ENCODE results near the gene ZDHHC3.

DNA sequence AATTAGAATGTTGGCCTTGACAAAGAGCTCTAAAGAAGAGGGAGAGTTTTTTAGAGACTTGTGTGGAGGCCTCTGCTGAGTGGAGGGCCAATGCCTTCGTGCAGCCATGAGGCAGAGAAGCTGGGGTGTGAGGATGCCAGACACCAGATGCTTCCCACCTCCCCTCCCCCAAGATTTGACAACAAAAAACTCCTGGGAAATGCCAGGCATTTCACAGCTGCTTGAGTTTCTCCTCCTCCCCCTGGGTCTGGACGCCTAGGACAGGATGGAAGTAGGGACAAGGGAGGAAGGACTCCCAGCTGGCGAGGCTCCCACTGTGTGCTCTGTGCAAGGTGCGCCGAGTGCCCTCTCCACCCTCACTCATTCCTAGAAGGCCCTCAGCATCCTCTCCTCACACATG is 81.5 kb downstream of the ZDHHC3 start:
- TF ChIP-seq, protein P1, sequence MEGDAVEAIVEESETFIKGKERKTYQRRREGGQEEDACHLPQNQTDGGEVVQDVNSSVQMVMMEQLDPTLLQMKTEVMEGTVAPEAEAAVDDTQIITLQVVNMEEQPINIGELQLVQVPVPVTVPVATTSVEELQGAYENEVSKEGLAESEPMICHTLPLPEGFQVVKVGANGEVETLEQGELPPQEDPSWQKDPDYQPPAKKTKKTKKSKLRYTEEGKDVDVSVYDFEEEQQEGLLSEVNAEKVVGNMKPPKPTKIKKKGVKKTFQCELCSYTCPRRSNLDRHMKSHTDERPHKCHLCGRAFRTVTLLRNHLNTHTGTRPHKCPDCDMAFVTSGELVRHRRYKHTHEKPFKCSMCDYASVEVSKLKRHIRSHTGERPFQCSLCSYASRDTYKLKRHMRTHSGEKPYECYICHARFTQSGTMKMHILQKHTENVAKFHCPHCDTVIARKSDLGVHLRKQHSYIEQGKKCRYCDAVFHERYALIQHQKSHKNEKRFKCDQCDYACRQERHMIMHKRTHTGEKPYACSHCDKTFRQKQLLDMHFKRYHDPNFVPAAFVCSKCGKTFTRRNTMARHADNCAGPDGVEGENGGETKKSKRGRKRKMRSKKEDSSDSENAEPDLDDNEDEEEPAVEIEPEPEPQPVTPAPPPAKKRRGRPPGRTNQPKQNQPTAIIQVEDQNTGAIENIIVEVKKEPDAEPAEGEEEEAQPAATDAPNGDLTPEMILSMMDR (conservative IDR thresholded peaks at IDR 0.05 in 1 of 2, IDR thresholded peaks at IDR 0.05 in 1 of 2; ENCODE audit: extremely low read depth in 1 of 2, insufficient read depth in 1 of 2, low read depth in 1 of 2, low read length in 2 of 2), result no peak
- no peak for TF ChIP-seq EZH2 (IDR thresholded peaks at IDR 0.05; ENCODE audit: borderline replicate concordance, low read length)
